Adrenal gland (tissue), 12 donors: Measurements from ENCODE around the gene FGGY. TPM values are rescaled to one million over a fixed set of nuclear protein-coding genes. Genes with fewer than 3 reads are reported as not detected.

Experiments used
- DNase-seq, 7 donors: peaks; one replicate each; pipeline ENCODE4 v3.0.0-alpha.2; 2019 to 2020
- H3K27ac ChIP-seq, 5 donors: fragments of 200-600 bp; sonication (generic) in 4 of 5; 1 replicate in 3 of 5; 2 replicates in 2 of 5; pipeline versions ENCODE4 v1.5.1 to v1.8.0; 2016 to 2020; ENCODE audit warnings: mild to moderate bottlenecking in 1 of 5
- H3K27me3 ChIP-seq: fragments of 200-600 bp; 2 replicates; pipeline ENCODE4 v1.8.0; 2021
- H3K36me3 ChIP-seq, 2 donors: fragments of 200-600 bp; replicated peaks in 1 of 2; 1 replicate in 1 of 2; 2 replicates in 1 of 2; pipeline versions ENCODE4 v1.5.1 to v1.8.0; 2018 to 2022
- H3K4me1 ChIP-seq, 2 donors: fragments of 200-600 bp; replicated peaks in 1 of 2; 1 replicate in 1 of 2; 2 replicates in 1 of 2; pipeline versions ENCODE4 v1.5.1 to v1.8.0; 2018 to 2021
- H3K4me3 ChIP-seq, 4 donors: fragments of 200-600 bp; sonication (generic) in 3 of 4; one replicate each; pipeline ENCODE4 v1.5.1; 2016 to 2018
- H3K9me3 ChIP-seq, 3 donors: fragments of 200-600 bp; sonication (generic) in 1 of 3; replicated peaks in 1 of 3; 1 replicate in 2 of 3; 2 replicates in 1 of 3; pipeline versions ENCODE4 v1.5.1 to v1.8.0; 2016 to 2021
- POLR2A ChIP-seq, 2 donors: fragments of 450-650 bp; IDR thresholded peaks; one replicate each; pipeline ENCODE4 v1.6.1; 2017; ENCODE audit warnings: antibody characterized with exemption in 2 of 2, mild to moderate bottlenecking in 2 of 2, moderate library complexity in 1 of 2
- WGBS, 4 donors: extraction: QIAGEN DNeasy Blood & Tissue Kit in 2 of 4; methylation state at CpG; one replicate each; pipeline versions ENCODE4 v1.1.5 to v1.1.7; 2013 to 2017; 5-methylcytosine and 5-hydroxymethylcytosine counted together
- intact Hi-C, 2 donors: fragments of 100-400 bp; cut with DNase I; formaldehyde crosslinking; loops; one replicate each; pipeline versions ENCODE4 v1.14.1 to v1.15.0; 2022 to 2023
- polyA plus RNA-seq, 3 donors: library from polyadenylated mRNA; stranded (reverse); fragments of 200-250 nt in 2 of 3; fragments of 350-450 nt in 1 of 3; fragmentation: Illumina TruSeq in 1 of 3; extraction: RNeasy Lipid Tissue Mini Kit (QIAGEN cat#74804) in 1 of 3; gene quantifications; one replicate each; pipeline ENCODE4 v1.2.3, GENCODE V29; 2013 to 2014
- total RNA-seq, 9 donors: library from RNA; depleted of rRNA in 4 of 9; stranded (reverse); fragments of >200 nt in 4 of 9; fragments of 120-200 nt in 1 of 9; fragmentation: NEBNext Ultra II Directional in 1 of 9; extraction: Animal tissue kit (Norgen Biotek cat#: 25700) in 1 of 9; gene quantifications; one replicate each; pipeline versions ENCODE4 v1.1.0 to v1.2.4, GENCODE V29; 2013 to 2023
- TF ChIP-seq, protein P1 (sequence below), 6 experiments: fragments of 450-650 bp in 4 of 6; fragments of 200-600 bp in 2 of 6; sonication (generic) in 1 of 6; IDR thresholded peaks; 1 replicate in 5 of 6; 2 replicates in 1 of 6; pipeline versions ENCODE4 v1.5.1 to v1.8.0; 2016 to 2021; ENCODE audit warnings: antibody characterized with exemption in 6 of 6, mild to moderate bottlenecking in 2 of 6, moderate library complexity in 1 of 6
- donor health status: healthy with polysubstance abuse.
- donor health status: Bipolar disorder and iron deficiency.
- donor health status: DM: yes; HTN: yes; CAD: no.
- donor health status: DM: no; HTN: no; CAD: no.
- donor health status: DM: no; HTN: no; CAD: no.
- donor health status: DM: yes; HTN: yes; CAD: no.

FGGY gene
- total and polyA plus RNA-seq, 12 donors, result 7.4 to 75.5 (median 35.0) TPM

- whole genome bisulfite sequencing, 4 donors, result 85 to 95% (median 93%) methylated on average over 3 to 4 of the region's 4 CpGs
- TF ChIP-seq, protein P1, sequence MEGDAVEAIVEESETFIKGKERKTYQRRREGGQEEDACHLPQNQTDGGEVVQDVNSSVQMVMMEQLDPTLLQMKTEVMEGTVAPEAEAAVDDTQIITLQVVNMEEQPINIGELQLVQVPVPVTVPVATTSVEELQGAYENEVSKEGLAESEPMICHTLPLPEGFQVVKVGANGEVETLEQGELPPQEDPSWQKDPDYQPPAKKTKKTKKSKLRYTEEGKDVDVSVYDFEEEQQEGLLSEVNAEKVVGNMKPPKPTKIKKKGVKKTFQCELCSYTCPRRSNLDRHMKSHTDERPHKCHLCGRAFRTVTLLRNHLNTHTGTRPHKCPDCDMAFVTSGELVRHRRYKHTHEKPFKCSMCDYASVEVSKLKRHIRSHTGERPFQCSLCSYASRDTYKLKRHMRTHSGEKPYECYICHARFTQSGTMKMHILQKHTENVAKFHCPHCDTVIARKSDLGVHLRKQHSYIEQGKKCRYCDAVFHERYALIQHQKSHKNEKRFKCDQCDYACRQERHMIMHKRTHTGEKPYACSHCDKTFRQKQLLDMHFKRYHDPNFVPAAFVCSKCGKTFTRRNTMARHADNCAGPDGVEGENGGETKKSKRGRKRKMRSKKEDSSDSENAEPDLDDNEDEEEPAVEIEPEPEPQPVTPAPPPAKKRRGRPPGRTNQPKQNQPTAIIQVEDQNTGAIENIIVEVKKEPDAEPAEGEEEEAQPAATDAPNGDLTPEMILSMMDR (IDR thresholded peaks at IDR 0.05), result no peak
- TF ChIP-seq POLR2A (IDR thresholded peaks at IDR 0.05), result no peak
- intact Hi-C loops, result no loop called here
Measured at GRCh38 chr1:59736744-59737143, 439.9 kb downstream of the FGGY start.

DNA sequence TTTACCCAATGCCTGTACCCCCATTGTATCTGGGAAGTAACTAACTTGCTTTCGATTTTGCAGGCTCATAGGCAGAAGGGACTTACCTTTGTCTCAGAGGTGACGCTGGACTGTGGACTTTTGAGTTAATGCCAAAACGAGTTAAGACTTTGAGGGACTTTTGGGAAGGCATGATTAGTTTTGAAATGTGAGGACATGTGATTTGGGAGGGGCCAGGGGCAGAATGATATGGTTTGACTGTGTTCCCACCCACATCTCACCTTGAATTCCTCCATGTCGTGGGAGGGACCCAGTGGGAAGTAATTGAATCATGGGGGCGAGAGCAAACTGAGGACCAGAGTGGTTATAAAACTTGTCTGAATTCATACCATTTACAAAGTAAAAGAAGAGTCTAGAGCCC lies 440.7 kb downstream of the FGGY start:
- no peak overlapping the region for H3K4me3 ChIP-seq
- H3K27me3 ChIP-seq, result no peaks in the 10 kb centered on the region
- H3K27ac ChIP-seq, result no peak overlapping the region
- intact Hi-C loops, result no loop called here
- H3K9me3 ChIP-seq, result no peaks in the 10 kb centered on the region
- no peak for DNase-seq
- no peaks in the 10 kb centered on the region for H3K36me3 ChIP-seq
- TF ChIP-seq POLR2A (IDR thresholded peaks at IDR 0.05), result no peak
- TF ChIP-seq, protein P1 (IDR thresholded peaks at IDR 0.05), result no peak
- peaks cover 19 to 27% of the 10 kb centered on the region in 2 donors for H3K4me1 ChIP-seq
- WGBS, 4 donors, result 80 to 91% (median 86%) methylated on average over 5 of the region's 5 CpGs

More at GRCh38 chr1:59736744-59737143, 439.9 kb downstream of the FGGY start:
- Histone ChIP-seq H3K9me3 (no peaks in the 10 kb centered on the region), H3K27me3 (no peaks in the 10 kb centered on the region), H3K36me3 (no peaks in the 10 kb centered on the region), H3K27ac (no peak overlapping the region), H3K4me1 (peaks cover 14 to 31% of the 10 kb centered on the region in 2 donors), H3K4me3 (no peak overlapping the region)
- no peak for DNase-seq

DNA sequence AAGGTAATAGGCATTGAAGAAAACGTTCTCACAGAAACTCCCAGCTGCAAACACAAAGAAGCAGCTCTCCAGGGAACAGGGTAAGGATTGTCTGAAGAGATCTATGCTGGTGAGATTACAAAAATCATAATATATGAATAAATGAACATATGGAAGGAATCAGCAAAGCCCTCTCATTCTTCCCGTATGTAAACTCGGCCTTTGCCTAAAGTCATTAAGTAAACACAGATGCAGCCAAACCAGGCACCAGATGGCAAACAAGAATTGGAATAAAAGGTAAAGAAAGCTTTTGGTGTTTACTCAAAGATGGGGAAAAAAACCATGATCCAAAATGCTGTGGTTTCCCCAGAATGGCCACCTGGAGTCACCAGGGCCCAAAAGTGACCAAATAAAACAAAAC lies 441.3 kb downstream of the FGGY start:
- TF ChIP-seq, protein P1 (IDR thresholded peaks at IDR 0.05), result no peak
- TF ChIP-seq POLR2A (IDR thresholded peaks at IDR 0.05), result no peak
- intact Hi-C loops, result no loop called here
- DNase-seq, result no peak
- H3K9me3 ChIP-seq, result no peaks in the 10 kb centered on the region
- peak overlapping the region in 1 of 5 donors; percentile 76 for H3K27ac ChIP-seq
- H3K36me3 ChIP-seq, result no peaks in the 10 kb centered on the region
- H3K4me3 ChIP-seq, result no peak overlapping the region
- WGBS, 4 donors, result 85 to 93% (median 88%) methylated on average over 3 of the region's 3 CpGs
- H3K27me3 ChIP-seq, result no peaks in the 10 kb centered on the region
- H3K4me1 ChIP-seq, result peaks cover 21 to 27% of the 10 kb centered on the region in 2 donors

DNA sequence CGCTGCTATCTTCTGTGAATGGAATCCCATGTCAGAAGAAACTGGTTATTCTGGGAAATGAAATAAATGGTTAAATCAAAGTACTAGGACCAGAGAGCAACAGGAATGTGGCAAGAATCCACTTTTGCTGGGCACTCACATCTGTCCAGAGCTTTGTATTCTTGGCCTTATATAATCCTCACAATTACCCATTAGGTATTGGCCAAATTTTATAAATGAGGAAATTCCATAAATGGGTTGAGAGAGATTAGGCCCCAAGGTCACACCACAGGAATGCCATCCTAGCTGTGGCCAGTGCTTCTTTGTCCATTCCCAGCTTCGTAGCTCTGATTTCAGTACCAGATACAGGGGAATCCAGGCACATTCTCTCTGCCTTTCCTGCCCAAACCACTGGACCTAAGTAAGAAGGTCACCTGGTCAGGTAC lies 441.7 kb downstream of the FGGY start:
- H3K9me3 ChIP-seq, result no peaks in the 10 kb centered on the region
- peak in 4 of 7 donors; percentile 24 to 47 (median 35) for DNase-seq
- TF ChIP-seq POLR2A (IDR thresholded peaks at IDR 0.05), result no peak
- TF ChIP-seq, protein P1 (IDR thresholded peaks at IDR 0.05), result no peak
- H3K36me3 ChIP-seq, result no peaks in the 10 kb centered on the region
- H3K4me3 ChIP-seq, result no peak overlapping the region
- peak overlapping the region in 1 of 5 donors; percentile 76 for H3K27ac ChIP-seq
- 68 to 78% (median 74%) methylated on average over 2 of the region's 2 CpGs for WGBS, 4 donors
- intact Hi-C loops, result no loop called here
- peaks cover 17 to 27% of the 10 kb centered on the region in 2 donors for H3K4me1 ChIP-seq
- no peaks in the 10 kb centered on the region for H3K27me3 ChIP-seq
